Measurements from ENCODE around the gene SPATS2.

DNA sequence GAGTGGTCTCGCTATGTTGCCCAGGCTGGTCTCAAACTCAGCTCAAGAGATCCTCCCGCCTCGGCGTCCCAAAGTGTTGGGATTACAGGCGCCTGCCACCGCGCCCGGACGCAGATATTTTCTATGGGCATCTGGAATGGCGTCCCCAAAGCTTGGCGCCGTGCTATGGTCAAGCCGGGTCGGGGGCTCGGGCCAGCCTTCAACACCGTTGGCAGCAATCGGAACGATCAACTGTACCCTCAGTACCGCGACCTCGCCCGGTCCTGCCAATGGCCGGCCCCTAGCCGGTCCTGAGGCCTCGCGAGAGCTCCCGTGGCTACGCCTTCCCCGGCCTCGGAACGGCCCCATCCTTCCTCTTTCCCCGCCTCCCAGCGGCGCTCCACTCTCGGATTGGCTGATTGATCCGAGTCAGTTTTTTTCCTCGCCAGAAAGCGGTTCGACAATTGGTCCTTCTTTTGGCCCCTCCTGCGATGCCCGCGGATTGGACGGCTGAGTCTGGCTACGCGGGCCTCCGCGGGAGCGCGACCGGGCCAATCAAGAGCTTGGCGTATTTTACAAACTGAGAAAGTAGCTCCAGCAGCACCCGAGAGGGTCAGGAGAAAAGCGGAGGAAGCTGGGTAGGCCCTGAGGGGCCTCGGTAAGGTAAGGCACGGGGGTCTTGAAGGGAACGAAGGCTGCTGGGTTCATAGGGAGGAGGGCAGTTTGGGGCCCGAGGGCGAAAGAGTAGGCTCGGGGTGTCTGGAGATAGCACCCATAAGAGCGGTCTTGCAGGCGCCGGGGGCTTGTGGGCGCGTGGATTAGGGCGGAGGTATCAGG is 44.3 kb upstream of the SPATS2 start, which contains the start of gene TROAP:
- TF ChIP-seq EP300 (IDR thresholded peaks at IDR 0.05; ENCODE audit: borderline replicate concordance): no peak
- no peak for TF ChIP-seq REST (IDR thresholded peaks at IDR 0.05; ENCODE audit: low read depth)

Measured in Ishikawa (cell line).